ENCODE results near the gene POC5.

- TF ChIP-seq TCF7L2 (IDR thresholded peaks at IDR 0.05; ENCODE audit: low read depth, low read length) (no peak), POLR2A (IDR thresholded peaks at IDR 0.05; ENCODE audit: insufficient read depth in 1 of 2, low read depth in 2 of 2, low read length in 2 of 2) (no peak), SOX13 (IDR thresholded peaks at IDR 0.05) (no peak), SOX13 (CRISPR knock-in tag; conservative IDR thresholded peaks at IDR 0.05 in 1 of 2, IDR thresholded peaks at IDR 0.05 in 1 of 2) (no peak), PHF20 (CRISPR knock-in tag; IDR thresholded peaks at IDR 0.05) (no peak), ZKSCAN1 (IDR thresholded peaks at IDR 0.05; ENCODE audit: low read length) (no peak), SP1 (IDR thresholded peaks at IDR 0.05) (no peak), SP1 (CRISPR knock-in tag; IDR thresholded peaks at IDR 0.05) (no peak), CHD2 (IDR thresholded peaks at IDR 0.05; ENCODE audit: low read depth, low read length) (no peak), MYNN (CRISPR knock-in tag; IDR thresholded peaks at IDR 0.05; ENCODE audit: low read depth) (no peak)
- TF ChIP-seq, protein P1, sequence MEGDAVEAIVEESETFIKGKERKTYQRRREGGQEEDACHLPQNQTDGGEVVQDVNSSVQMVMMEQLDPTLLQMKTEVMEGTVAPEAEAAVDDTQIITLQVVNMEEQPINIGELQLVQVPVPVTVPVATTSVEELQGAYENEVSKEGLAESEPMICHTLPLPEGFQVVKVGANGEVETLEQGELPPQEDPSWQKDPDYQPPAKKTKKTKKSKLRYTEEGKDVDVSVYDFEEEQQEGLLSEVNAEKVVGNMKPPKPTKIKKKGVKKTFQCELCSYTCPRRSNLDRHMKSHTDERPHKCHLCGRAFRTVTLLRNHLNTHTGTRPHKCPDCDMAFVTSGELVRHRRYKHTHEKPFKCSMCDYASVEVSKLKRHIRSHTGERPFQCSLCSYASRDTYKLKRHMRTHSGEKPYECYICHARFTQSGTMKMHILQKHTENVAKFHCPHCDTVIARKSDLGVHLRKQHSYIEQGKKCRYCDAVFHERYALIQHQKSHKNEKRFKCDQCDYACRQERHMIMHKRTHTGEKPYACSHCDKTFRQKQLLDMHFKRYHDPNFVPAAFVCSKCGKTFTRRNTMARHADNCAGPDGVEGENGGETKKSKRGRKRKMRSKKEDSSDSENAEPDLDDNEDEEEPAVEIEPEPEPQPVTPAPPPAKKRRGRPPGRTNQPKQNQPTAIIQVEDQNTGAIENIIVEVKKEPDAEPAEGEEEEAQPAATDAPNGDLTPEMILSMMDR (CRISPR knock-in tag; IDR thresholded peaks at IDR 0.05) = no peak
- TF ChIP-seq, protein P2, sequence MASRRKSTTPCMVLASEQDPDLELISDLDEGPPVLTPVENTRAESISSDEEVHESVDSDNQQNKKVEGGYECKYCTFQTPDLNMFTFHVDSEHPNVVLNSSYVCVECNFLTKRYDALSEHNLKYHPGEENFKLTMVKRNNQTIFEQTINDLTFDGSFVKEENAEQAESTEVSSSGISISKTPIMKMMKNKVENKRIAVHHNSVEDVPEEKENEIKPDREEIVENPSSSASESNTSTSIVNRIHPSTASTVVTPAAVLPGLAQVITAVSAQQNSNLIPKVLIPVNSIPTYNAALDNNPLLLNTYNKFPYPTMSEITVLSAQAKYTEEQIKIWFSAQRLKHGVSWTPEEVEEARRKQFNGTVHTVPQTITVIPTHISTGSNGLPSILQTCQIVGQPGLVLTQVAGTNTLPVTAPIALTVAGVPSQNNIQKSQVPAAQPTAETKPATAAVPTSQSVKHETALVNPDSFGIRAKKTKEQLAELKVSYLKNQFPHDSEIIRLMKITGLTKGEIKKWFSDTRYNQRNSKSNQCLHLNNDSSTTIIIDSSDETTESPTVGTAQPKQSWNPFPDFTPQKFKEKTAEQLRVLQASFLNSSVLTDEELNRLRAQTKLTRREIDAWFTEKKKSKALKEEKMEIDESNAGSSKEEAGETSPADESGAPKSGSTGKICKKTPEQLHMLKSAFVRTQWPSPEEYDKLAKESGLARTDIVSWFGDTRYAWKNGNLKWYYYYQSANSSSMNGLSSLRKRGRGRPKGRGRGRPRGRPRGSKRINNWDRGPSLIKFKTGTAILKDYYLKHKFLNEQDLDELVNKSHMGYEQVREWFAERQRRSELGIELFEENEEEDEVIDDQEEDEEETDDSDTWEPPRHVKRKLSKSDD (CRISPR knock-in tag; IDR thresholded peaks at IDR 0.05; ENCODE audit: low read depth) = no peak
Measured at GRCh38 chr5:75712091-75712490, 5.1 kb downstream of the POC5 start.
